Measurements from ENCODE around the gene LRP1.

LRP1 gene

DNA sequence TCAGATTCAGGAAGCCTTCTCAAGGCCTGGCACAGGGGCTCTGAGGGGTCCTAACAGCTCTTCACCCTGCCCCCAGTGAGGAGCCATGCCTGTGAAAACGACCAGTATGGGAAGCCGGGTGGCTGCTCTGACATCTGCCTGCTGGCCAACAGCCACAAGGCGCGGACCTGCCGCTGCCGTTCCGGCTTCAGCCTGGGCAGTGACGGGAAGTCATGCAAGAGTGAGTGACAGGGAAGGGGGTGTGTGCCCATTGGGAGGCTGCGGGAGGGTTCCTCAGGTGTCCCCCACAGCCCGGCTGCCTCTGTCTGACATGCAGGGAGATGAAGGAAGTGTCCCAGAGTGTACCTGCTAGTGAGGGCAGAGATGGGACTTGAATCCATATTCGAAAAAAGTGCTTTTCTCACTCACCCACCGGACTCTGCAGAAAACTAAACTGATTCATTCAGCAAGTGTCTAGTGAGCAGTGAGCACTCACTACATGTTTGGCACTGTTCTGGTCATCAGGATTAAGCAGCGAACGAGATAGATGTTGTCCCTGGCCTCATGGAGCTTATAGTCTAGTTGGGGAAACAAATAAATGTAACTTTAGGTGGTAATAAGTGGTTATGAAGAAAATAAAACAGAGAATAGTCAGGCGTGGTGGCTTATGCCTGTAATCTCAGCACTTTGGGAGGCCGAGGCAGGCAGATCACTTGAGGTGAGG is 28.6 kb downstream of the LRP1 start:
- in situ Hi-C loops (cut with MboI; ENCODE audit: low pct_unique_long_range_greater_than_20kb, low sequenced_read_pairs, unreplicated experiment) = no loop called here
- TF ChIP-seq CTCF (IDR thresholded peaks at IDR 0.05; ENCODE audit: extremely low read depth, insufficient read depth, missing control alignments) = no peak
- no peak for DNase-seq (ENCODE audit: low spot score)

DNA sequence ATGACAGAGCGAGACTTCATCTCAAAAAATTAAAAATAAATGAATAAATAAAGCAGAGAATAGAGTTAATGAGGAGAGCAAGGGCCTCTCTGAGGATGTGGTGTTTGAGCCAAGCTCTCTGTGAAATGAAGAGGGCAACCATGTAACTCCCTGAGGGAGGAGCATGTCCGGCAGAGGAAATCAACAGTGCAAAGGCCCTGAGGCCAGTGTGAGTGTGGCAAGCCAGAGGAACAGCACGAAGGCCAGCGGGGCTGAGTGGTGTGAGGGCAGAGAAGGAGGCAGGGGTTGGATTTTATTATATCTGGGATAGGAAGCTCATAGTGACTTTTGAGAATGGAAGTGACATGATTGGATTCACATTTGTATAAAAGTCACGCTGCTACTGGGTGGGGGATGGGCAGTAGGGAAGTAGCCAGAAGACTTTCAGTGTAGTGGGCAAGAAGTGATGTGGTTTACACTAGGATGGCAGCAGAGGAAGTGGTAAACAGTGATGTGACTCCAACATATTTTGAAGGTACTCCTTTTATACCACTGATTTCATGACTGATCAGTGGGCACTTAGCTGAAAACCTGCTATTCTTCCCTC is 29.4 kb downstream of the LRP1 start:
- TF ChIP-seq CTCF (IDR thresholded peaks at IDR 0.05; ENCODE audit: extremely low read depth, insufficient read depth, missing control alignments) = no peak
- in situ Hi-C loops (cut with MboI; ENCODE audit: low pct_unique_long_range_greater_than_20kb, low sequenced_read_pairs, unreplicated experiment) = no loop called here
- DNase-seq (ENCODE audit: low spot score) = no peak

- no peak for DNase-seq (ENCODE audit: low spot score)
- in situ Hi-C loops (cut with MboI; ENCODE audit: low pct_unique_long_range_greater_than_20kb, low sequenced_read_pairs, unreplicated experiment) = no loop called here
- TF ChIP-seq CTCF (IDR thresholded peaks at IDR 0.05; ENCODE audit: extremely low read depth, insufficient read depth, missing control alignments) = no peak
Measured at GRCh38 chr12:57158186-57158585, 29.9 kb downstream of the LRP1 start.

DNA sequence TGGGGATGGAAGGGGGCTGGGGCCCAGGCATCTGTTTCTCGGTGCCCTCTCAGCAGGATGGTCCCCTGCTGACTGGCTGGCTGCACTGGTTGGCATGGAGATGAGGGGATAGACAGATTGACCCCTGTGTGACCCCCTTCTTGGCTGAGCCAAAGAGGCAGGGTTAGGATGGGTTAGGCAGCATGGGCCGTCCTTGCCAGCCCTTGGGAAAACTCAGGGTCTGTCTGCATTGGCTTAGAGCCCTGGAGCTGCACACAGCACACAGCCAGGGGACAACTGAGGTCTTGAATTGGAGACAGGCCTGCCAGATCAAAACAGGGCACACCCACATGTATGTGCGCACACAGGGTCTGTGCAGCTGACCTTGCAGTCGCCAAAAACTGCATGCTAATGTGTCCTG is 30.4 kb downstream of the LRP1 start:
- no peak for DNase-seq (ENCODE audit: low spot score)
- TF ChIP-seq CTCF (IDR thresholded peaks at IDR 0.05; ENCODE audit: extremely low read depth, insufficient read depth, missing control alignments) = no peak
- in situ Hi-C loops (cut with MboI; ENCODE audit: low pct_unique_long_range_greater_than_20kb, low sequenced_read_pairs, unreplicated experiment) = no loop called here

- no peak for DNase-seq (ENCODE audit: low spot score)
- no peak for TF ChIP-seq CTCF (IDR thresholded peaks at IDR 0.05; ENCODE audit: extremely low read depth, insufficient read depth, missing control alignments)
- in situ Hi-C loops (cut with MboI; ENCODE audit: low pct_unique_long_range_greater_than_20kb, low sequenced_read_pairs, unreplicated experiment) = no loop called here
Measured at GRCh38 chr12:57159311-57159710, 31.0 kb downstream of the LRP1 start.

DNA sequence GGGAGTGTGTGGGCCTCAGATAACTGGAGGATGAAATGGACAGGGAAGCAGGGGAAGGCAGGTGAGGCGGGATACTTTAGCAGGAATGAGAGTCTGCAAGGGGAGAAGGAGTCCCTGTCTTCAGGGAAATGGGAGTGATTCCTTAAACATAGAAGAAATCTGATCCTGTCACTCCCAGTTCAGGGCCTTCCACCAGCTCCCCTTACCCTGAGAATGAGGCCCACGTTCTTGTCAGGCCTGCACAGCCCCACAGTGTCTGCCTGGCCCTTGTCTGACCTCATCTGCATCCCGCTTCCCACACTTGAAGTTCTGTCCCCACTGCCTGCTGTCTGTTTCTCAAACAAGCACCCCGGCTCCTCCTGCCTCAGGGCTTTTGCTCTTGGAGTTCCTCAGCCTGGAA is 31.8 kb downstream of the LRP1 start:
- in situ Hi-C loops (cut with MboI; ENCODE audit: low pct_unique_long_range_greater_than_20kb, low sequenced_read_pairs, unreplicated experiment) = no loop called here
- DNase-seq (ENCODE audit: low spot score) = no peak
- no peak for TF ChIP-seq CTCF (IDR thresholded peaks at IDR 0.05; ENCODE audit: extremely low read depth, insufficient read depth, missing control alignments)

Data from GM13977 (cell line).